Esophagus muscularis mucosa (tissue), 4 donors: ENCODE measurements around the gene ACACB. TPM values are rescaled to one million over a fixed set of nuclear protein-coding genes. Genes with fewer than 3 reads are reported as not detected.

Experiments
- DNase-seq: peaks from one replicate; pipeline ENCODE4 v3.0.0-alpha.2; 2017; ENCODE audit errors: extremely low spot score
- H3K27ac ChIP-seq, 4 donors: fragments of 200-600 bp; sonication (generic); replicated peaks in 1 of 4; 1 replicate in 3 of 4; 2 replicates in 1 of 4; pipeline ENCODE4 v1.5.1; 2016 to 2019; ENCODE audit warnings: mild to moderate bottlenecking in 1 of 4
- H3K27me3 ChIP-seq, 4 donors: fragments of 200-600 bp; sonication (generic); one replicate each; pipeline versions ENCODE4 v1.5.1 to v1.6.0; 2016 to 2019
- H3K36me3 ChIP-seq, 4 donors: fragments of 200-600 bp; sonication (generic); one replicate each; pipeline ENCODE4 v1.5.1; 2016 to 2019
- H3K4me1 ChIP-seq, 4 donors: fragments of 200-600 bp; sonication (generic); one replicate each; pipeline ENCODE4 v1.5.1; 2016 to 2019
- H3K4me3 ChIP-seq, 4 donors: fragments of 200-600 bp; sonication (generic); 1 replicate in 2 of 4; 2 replicates in 2 of 4; pipeline ENCODE4 v1.5.1; 2016 to 2019; ENCODE audit warnings: mild to moderate bottlenecking in 4 of 4, moderate library complexity in 1 of 4
- H3K9me3 ChIP-seq, 4 donors: fragments of 200-600 bp; sonication (generic); 1 replicate in 3 of 4; 2 replicates in 1 of 4; pipeline ENCODE4 v1.5.1; 2016 to 2019
- EP300 ChIP-seq: sonication (generic); formaldehyde crosslinking; IDR thresholded peaks from one replicate; pipeline ENCODE4 v1.6.1; 2017; ENCODE audit warnings: antibody characterized with exemption
- POLR2A ChIP-seq: fragments of 450-650 bp; IDR thresholded peaks from one replicate; pipeline ENCODE4 v1.6.1; 2017; ENCODE audit warnings: antibody characterized with exemption, moderate library complexity, mild to moderate bottlenecking, low read depth
- POLR2AphosphoS5 ChIP-seq, 2 donors: sonication (generic); formaldehyde crosslinking; IDR thresholded peaks; one replicate each; pipeline ENCODE4 v1.6.1; 2017; ENCODE audit warnings: antibody characterized with exemption in 2 of 2
- WGBS: methylation state at CpG from one replicate; pipeline ENCODE4 v1.1.5; 2018; 5-methylcytosine and 5-hydroxymethylcytosine counted together
- intact Hi-C: fragments of 100-400 bp; cut with DNase I; formaldehyde crosslinking; loops from one replicate; pipeline ENCODE4 v1.15.1; 2023
- total RNA-seq, 4 donors: library from RNA; depleted of rRNA; stranded (reverse); fragments of >200 nt; gene quantifications; one replicate each; pipeline versions ENCODE4 v1.1.0 to v1.2.1, GENCODE V29; 2016
- TF ChIP-seq, protein P1 (sequence below), 3 experiments: fragments of 200-600 bp in 2 of 3; fragments of 450-650 bp in 1 of 3; sonication (generic) in 2 of 3; IDR thresholded peaks; one replicate each; pipeline ENCODE4 v1.5.1; 2017 to 2019; ENCODE audit warnings: antibody characterized with exemption in 3 of 3, mild to moderate bottlenecking in 2 of 3, moderate library complexity in 1 of 3

The ACACB gene
- total RNA-seq, 4 donors from 2014 or later: 59.6 to 134 (median 108) TPM

DNA sequence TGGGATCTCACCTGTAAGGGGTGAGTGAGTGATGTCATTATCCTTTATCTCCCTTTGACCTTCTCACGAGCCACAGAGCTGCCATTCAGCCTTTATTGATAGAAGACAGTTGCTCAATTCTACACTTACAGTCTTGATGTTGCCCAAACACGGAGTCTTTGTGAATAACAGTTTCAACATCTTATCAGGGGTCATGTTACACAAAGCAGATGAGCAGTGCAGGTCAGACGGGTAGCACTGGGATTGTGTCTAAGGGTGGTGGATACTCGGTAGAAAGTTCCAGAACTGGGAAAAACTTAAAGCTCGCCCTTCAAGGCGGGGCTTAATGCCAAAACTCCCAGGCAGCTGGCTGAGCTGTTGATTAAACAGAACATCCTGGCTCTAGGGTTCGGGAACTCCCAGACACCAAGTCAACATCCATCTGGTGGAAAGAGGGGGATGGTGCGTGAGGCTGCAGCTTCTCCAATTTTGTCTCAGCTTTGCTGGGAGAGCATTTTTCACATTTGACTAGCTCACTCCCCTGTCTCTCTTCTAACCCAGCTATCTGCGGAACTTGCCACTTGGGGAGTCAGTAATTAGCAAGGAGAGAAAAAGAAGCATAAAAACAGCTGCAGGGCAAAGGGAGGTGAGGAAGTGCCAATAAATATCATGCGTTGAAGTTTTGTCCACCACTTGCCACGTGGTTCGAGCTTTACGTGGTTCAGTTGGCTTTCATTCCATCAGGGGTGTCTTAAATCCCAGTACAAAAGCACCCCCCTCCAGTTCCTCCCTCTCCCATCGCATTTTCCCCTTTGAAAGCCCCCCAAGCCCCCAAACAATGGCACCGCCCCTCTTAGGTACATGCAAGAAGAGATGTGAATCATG is 161.7 kb downstream of the ACACB start:
- intact Hi-C loops: no loop called here
- 45% methylated on average over 15 of the region's 15 CpGs for WGBS
- DNase-seq: no peak
- H3K4me1 ChIP-seq: peaks cover 6 to 46% (median 27%) of the 10 kb centered on the region in 4 donors
- H3K9me3 ChIP-seq: no peaks in the 10 kb centered on the region
- H3K36me3 ChIP-seq: no peaks in the 10 kb centered on the region
- H3K27ac ChIP-seq: peak overlapping the region; percentile 26 to 61 (median 53)
- TF ChIP-seq POLR2A: no peak
- peak; percentile 21 to 75 for TF ChIP-seq POLR2AphosphoS5 (IDR thresholded peaks at IDR 0.05)
- TF ChIP-seq, protein P1, sequence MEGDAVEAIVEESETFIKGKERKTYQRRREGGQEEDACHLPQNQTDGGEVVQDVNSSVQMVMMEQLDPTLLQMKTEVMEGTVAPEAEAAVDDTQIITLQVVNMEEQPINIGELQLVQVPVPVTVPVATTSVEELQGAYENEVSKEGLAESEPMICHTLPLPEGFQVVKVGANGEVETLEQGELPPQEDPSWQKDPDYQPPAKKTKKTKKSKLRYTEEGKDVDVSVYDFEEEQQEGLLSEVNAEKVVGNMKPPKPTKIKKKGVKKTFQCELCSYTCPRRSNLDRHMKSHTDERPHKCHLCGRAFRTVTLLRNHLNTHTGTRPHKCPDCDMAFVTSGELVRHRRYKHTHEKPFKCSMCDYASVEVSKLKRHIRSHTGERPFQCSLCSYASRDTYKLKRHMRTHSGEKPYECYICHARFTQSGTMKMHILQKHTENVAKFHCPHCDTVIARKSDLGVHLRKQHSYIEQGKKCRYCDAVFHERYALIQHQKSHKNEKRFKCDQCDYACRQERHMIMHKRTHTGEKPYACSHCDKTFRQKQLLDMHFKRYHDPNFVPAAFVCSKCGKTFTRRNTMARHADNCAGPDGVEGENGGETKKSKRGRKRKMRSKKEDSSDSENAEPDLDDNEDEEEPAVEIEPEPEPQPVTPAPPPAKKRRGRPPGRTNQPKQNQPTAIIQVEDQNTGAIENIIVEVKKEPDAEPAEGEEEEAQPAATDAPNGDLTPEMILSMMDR (IDR thresholded peaks at IDR 0.05): peak in 1 of 3 experiments; percentile 19
- no peak for TF ChIP-seq EP300
- no peak overlapping the region for H3K4me3 ChIP-seq
- H3K27me3 ChIP-seq: no peaks in the 10 kb centered on the region

DNA sequence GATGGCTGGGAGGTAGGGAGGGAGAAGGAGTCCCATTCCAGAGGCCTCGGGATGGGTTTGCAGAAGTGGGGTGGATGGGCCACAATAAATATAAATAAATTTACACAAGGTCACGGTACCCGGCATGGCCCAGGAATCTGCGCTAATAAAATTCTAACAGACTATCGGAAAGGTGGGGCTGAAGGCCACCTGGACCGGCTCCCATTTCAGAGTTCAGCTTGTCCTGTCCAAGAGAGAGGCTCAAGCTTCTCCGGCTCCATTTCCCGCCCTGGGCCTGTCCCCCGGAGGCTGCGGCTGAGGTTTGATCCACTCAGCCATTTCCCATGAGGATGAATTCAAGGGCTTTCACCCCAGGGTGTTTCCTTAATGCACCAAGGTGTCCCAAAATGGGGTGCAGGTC is 162.5 kb downstream of the ACACB start:
- H3K27ac ChIP-seq: peak overlapping the region in 2 of 4 donors; percentile 47 to 61
- no peak for DNase-seq

DNA sequence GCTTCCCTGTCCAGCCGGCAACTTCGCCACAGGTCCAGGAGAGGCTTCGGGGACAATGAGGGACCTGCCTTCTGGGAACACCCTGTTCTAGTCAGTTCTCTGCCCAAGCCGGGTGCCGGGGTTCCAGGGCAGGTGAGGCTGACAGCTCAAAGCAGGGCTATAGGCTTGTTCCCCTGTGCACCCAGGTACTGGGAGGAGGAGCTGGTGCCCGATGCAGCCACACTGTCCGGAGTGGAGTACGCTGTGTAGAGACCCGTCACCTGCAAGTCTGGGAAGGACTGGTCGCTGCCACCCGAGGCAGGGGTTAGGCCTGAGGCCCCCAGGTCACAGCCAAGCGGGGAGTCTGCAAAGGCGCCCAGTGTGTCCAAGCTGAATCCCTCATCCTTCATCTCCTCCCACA is 163.1 kb downstream of the ACACB start:
- no peaks in the 10 kb centered on the region for H3K36me3 ChIP-seq
- no peak overlapping the region for H3K4me3 ChIP-seq
- no peak for DNase-seq
- peaks cover 6 to 57% (median 37%) of the 10 kb centered on the region in 4 donors for H3K4me1 ChIP-seq
- TF ChIP-seq POLR2A (no peak), EP300 (no peak), POLR2AphosphoS5 (IDR thresholded peaks at IDR 0.05) (no peak)
- TF ChIP-seq, protein P1 (IDR thresholded peaks at IDR 0.05): no peak
- peak overlapping the region in 1 of 4 donors; percentile 61 for H3K27ac ChIP-seq
- 100% methylated on average over 8 of the region's 13 CpGs for WGBS
- no peaks in the 10 kb centered on the region for H3K9me3 ChIP-seq
- intact Hi-C loops: no loop called here
- H3K27me3 ChIP-seq: no peaks in the 10 kb centered on the region

More for the DNA sequence above, 162.5 kb downstream of the ACACB start:
- intact Hi-C loops: no loop called here
- Histone ChIP-seq H3K4me3 (no peak overlapping the region), H3K4me1 (peaks cover 6 to 51% (median 32%) of the 10 kb centered on the region in 4 donors), H3K9me3 (no peaks in the 10 kb centered on the region), H3K36me3 (no peaks in the 10 kb centered on the region), H3K27me3 (no peaks in the 10 kb centered on the region)
- no peak for TF ChIP-seq EP300
- TF ChIP-seq, protein P1 (IDR thresholded peaks at IDR 0.05): no peak
- TF ChIP-seq POLR2AphosphoS5 (IDR thresholded peaks at IDR 0.05): no peak
- TF ChIP-seq POLR2A: no peak
- 77% methylated on average over 10 of the region's 10 CpGs for WGBS

DNA sequence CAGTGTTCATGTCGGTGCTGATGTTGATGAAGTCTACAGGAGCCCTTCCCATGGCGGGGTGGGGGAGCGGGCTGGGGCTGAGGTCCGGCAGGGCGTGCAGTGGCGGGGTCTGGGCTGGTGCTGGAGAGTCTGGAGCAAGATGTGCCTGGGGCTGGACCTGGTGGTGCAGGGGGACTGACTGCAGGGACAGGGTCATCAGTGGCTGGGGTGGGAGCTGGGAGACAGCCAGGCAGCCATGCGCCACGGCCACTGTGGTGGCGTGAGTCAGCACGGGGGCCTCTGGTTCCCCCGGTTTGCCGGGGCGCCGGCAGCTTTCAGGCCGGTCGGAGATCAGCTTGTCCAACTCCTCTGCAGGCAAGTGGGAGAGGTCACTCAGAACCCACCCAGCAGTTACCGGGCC is 165.1 kb downstream of the ACACB start:
- Histone ChIP-seq H3K9me3 (no peaks in the 10 kb centered on the region), H3K27me3 (no peaks in the 10 kb centered on the region), H3K4me3 (no peak overlapping the region), H3K36me3 (no peaks in the 10 kb centered on the region), H3K27ac (no peak overlapping the region), H3K4me1 (peaks cover 6 to 57% (median 37%) of the 10 kb centered on the region in 4 donors)
- 98% methylated on average over 6 of the region's 17 CpGs for WGBS
- TF ChIP-seq POLR2AphosphoS5 (IDR thresholded peaks at IDR 0.05): no peak
- TF ChIP-seq, protein P1 (IDR thresholded peaks at IDR 0.05): no peak
- no peak for TF ChIP-seq EP300
- no peak for TF ChIP-seq POLR2A
- no peak for DNase-seq
- intact Hi-C loops: no loop called here
